MM.1S (cell line): ENCODE data around the gene PALD1.

Experiments
- DNase-seq: peaks from one replicate; pipeline ENCODE4 v3.0.0-alpha.2; 2015
- H2AFZ ChIP-seq: fragments of 300-600 bp; sonication (generic); 2 replicates; pipeline ENCODE4 v1.6.0; 2016; ENCODE audit warnings: antibody characterized with exemption, low read length
- H3F3A ChIP-seq: fragments of 300-600 bp; sonication (generic); 2 replicates; pipeline ENCODE4 v1.6.1; 2016; ENCODE audit warnings: mild to moderate bottlenecking, antibody characterized with exemption, low read length, moderate library complexity, mixed read lengths; ENCODE audit not compliant: insufficient read depth
- H3K27ac ChIP-seq: fragments of 300-600 bp; sonication (generic); 2 replicates; pipeline ENCODE4 v1.5.1; 2016; ENCODE audit warnings: mild to moderate bottlenecking, low read length
- H3K27me3 ChIP-seq: fragments of 300-600 bp; sonication (generic); replicated peaks from 2 replicates; pipeline ENCODE4 v1.6.0; 2016; ENCODE audit warnings: low read length; ENCODE audit not compliant: insufficient read depth
- H3K36me3 ChIP-seq: fragments of 300-600 bp; sonication (generic); replicated peaks from 2 replicates; pipeline ENCODE4 v1.6.1; 2016; ENCODE audit warnings: mild to moderate bottlenecking, low read length, mixed read lengths; ENCODE audit not compliant: insufficient read depth
- H3K4me1 ChIP-seq: fragments of 300-600 bp; sonication (generic); 2 replicates; pipeline ENCODE4 v1.6.1; 2016; ENCODE audit warnings: low read length, mixed read lengths
- H3K4me2 ChIP-seq: fragments of 300-600 bp; sonication (generic); 2 replicates; pipeline ENCODE4 v1.6.0; 2016; ENCODE audit warnings: low read depth, low read length
- H3K4me3 ChIP-seq: fragments of 300-600 bp; sonication (generic); 2 replicates; pipeline ENCODE4 v1.5.1; 2016; ENCODE audit warnings: low read length, mixed read lengths
- H3K79me2 ChIP-seq: fragments of 300-600 bp; sonication (generic); 2 replicates; pipeline ENCODE4 v1.6.1; 2016; ENCODE audit warnings: mixed run types, low read length, mixed read lengths
- H3K9ac ChIP-seq: fragments of 300-600 bp; sonication (generic); 2 replicates; pipeline ENCODE4 v1.6.1; 2016; ENCODE audit warnings: low read length, mixed read lengths
- H3K9me2 ChIP-seq: fragments of 300-600 bp; sonication (generic); replicated peaks from 2 replicates; pipeline ENCODE4 v1.6.1; 2016; ENCODE audit warnings: mild to moderate bottlenecking, low read length, mixed read lengths; ENCODE audit not compliant: insufficient read depth
- H3K9me3 ChIP-seq: fragments of 300-600 bp; sonication (generic); replicated peaks from 2 replicates; pipeline ENCODE4 v1.6.1; 2016; ENCODE audit warnings: mild to moderate bottlenecking, low read length, mixed read lengths; ENCODE audit not compliant: insufficient read depth
- H4K20me1 ChIP-seq: fragments of 300-600 bp; sonication (generic); 2 replicates; pipeline ENCODE4 v1.6.1; 2016; ENCODE audit warnings: mild to moderate bottlenecking, low read length, moderate library complexity, mixed read lengths; ENCODE audit not compliant: insufficient read depth
- CTCF ChIP-seq: fragments of 300-600 bp; sonication (generic); IDR thresholded peaks from 2 replicates; pipeline ENCODE4 v1.5.1; 2016; ENCODE audit warnings: antibody characterized with exemption, low read length, mixed read lengths
- EZH2 ChIP-seq: fragments of 300-600 bp; sonication (generic); optimal IDR thresholded peaks from 2 replicates; pipeline ENCODE3; 2017; ENCODE audit warnings: low read depth, mild to moderate bottlenecking, antibody characterized with exemption, low read length, mixed read lengths
- EZH2phosphoT487 ChIP-seq: fragments of 300-600 bp; sonication (generic); IDR thresholded peaks from 2 replicates; pipeline ENCODE4 v1.6.1; 2018; ENCODE audit warnings: antibody characterized with exemption, low read length

Gene PALD1

GRCh38 chr10:70568781-70569495 is 90.4 kb downstream of the PALD1 start:
- no peak overlapping the region for H2AFZ ChIP-seq
- no peaks in the 10 kb centered on the region for H3K9me3 ChIP-seq
- H3F3A ChIP-seq, result peaks cover 9% of the 10 kb centered on the region; the same call in 1 of the 2 replicates
- H3K9me2 ChIP-seq, result no peaks in the 10 kb centered on the region
- DNase-seq, result no peak
- TF ChIP-seq CTCF (no peak), EZH2 (no peak), EZH2phosphoT487 (no peak)
- H3K9ac ChIP-seq, result no peak overlapping the region
- no peaks in the 10 kb centered on the region for H3K27me3 ChIP-seq
- no peaks in the 10 kb centered on the region for H3K79me2 ChIP-seq
- peaks cover 9% of the 10 kb centered on the region; the same call in 1 of the 2 replicates for H3K4me1 ChIP-seq
- no peak overlapping the region for H3K4me3 ChIP-seq
- H3K36me3 ChIP-seq, result peaks cover 3% of the 10 kb centered on the region
- no peaks in the 10 kb centered on the region for H4K20me1 ChIP-seq
- H3K27ac ChIP-seq, result no peak overlapping the region
- H3K4me2 ChIP-seq, result no peak overlapping the region

- Histone ChIP-seq H3K4me2 (no peak overlapping the region), H4K20me1 (no peaks in the 10 kb centered on the region), H3K4me3 (no peak overlapping the region), H3F3A (peaks cover 27% of the 10 kb centered on the region), H3K9me2 (no peaks in the 10 kb centered on the region), H2AFZ (no peak overlapping the region), H3K36me3 (peaks cover 3% of the 10 kb centered on the region; the same call in 1 of the 2 replicates), H3K27me3 (no peaks in the 10 kb centered on the region), H3K27ac (no peak overlapping the region), H3K4me1 (peaks cover 25% of the 10 kb centered on the region), H3K9me3 (no peaks in the 10 kb centered on the region), H3K9ac (no peak overlapping the region), H3K79me2 (no peaks in the 10 kb centered on the region)
- no peak for TF ChIP-seq CTCF
- TF ChIP-seq EZH2, result no peak
- TF ChIP-seq EZH2phosphoT487, result no peak
- DNase-seq, result no peak
Measured at GRCh38 chr10:70571236-70571635, 92.7 kb downstream of the PALD1 start.

- no peak overlapping the region for H3K4me2 ChIP-seq
- H3F3A ChIP-seq, result peaks cover 33% of the 10 kb centered on the region
- no peaks in the 10 kb centered on the region for H3K79me2 ChIP-seq
- no peak for TF ChIP-seq EZH2phosphoT487
- no peak for TF ChIP-seq EZH2
- no peak for TF ChIP-seq CTCF
- no peaks in the 10 kb centered on the region for H3K9me3 ChIP-seq
- H3K9me2 ChIP-seq, result no peaks in the 10 kb centered on the region
- H4K20me1 ChIP-seq, result no peaks in the 10 kb centered on the region
- H3K36me3 ChIP-seq, result peaks cover 3% of the 10 kb centered on the region; the same call in 1 of the 2 replicates
- no peak for DNase-seq
- no peak overlapping the region for H3K27ac ChIP-seq
- H3K4me3 ChIP-seq, result no peak overlapping the region
- peaks cover 30% of the 10 kb centered on the region for H3K4me1 ChIP-seq
- no peak overlapping the region for H2AFZ ChIP-seq
- no peak overlapping the region for H3K9ac ChIP-seq
- H3K27me3 ChIP-seq, result no peaks in the 10 kb centered on the region
Measured at GRCh38 chr10:70571636-70572439, 93.3 kb downstream of the PALD1 start.
